Right atrium auricular region (tissue), 2 donors: ENCODE measurements around the gene BOD1L2. TPM values are rescaled to one million over a fixed set of nuclear protein-coding genes. Genes with fewer than 3 reads are reported as not detected.

Experiments used
- DNase-seq: peaks from one replicate; pipeline ENCODE4 v3.0.0-alpha.2; 2019; ENCODE audit warnings: low spot score
- H3K27ac ChIP-seq, 2 donors: fragments of 200-600 bp; sonication (generic); 1 replicate in 1 of 2; 2 replicates in 1 of 2; pipeline ENCODE4 v1.5.1; 2016 to 2019
- H3K27me3 ChIP-seq, 2 donors: fragments of 200-600 bp; sonication (generic); one replicate each; pipeline versions ENCODE4 v1.5.1 to v1.6.0; 2017 to 2019
- H3K36me3 ChIP-seq: fragments of 200-600 bp; sonication (generic); one replicate; pipeline ENCODE4 v1.5.1; 2016
- H3K4me1 ChIP-seq, 2 donors: fragments of 200-600 bp; sonication (generic); one replicate each; pipeline versions ENCODE4 v1.5.1 to v1.6.0; 2017 to 2019
- H3K4me3 ChIP-seq, 2 donors: fragments of 200-600 bp; sonication (generic); 1 replicate in 1 of 2; 2 replicates in 1 of 2; pipeline ENCODE4 v1.5.1; 2017 to 2019; ENCODE audit warnings: mild to moderate bottlenecking in 1 of 2, moderate library complexity in 1 of 2
- H3K9me3 ChIP-seq, 2 donors: fragments of 200-600 bp; sonication (generic); one replicate each; pipeline ENCODE4 v1.5.1; 2019
- total RNA-seq, 2 donors: library from RNA; depleted of rRNA; stranded (reverse); fragments of >200 nt; gene quantifications; one replicate each; pipeline ENCODE4 v1.1.0, GENCODE V29; 2016
- TF ChIP-seq, protein P1 (sequence below), 2 donors: fragments of 200-600 bp; sonication (generic); IDR thresholded peaks; one replicate each; pipeline ENCODE4 v1.5.1; 2019; ENCODE audit warnings: antibody characterized with exemption in 2 of 2

The BOD1L2 gene
- total RNA-seq, 2 donors from 2014 or later = not detected

GRCh38 chr18:57142324-57142723, 4.6 kb upstream of the BOD1L2 start:
- H3K27me3 ChIP-seq = no peaks in the 10 kb centered on the region
- DNase-seq = no peak
- H3K36me3 ChIP-seq = no peaks in the 10 kb centered on the region
- H3K4me3 ChIP-seq = no peak overlapping the region
- H3K27ac ChIP-seq = no peak overlapping the region
- TF ChIP-seq, protein P1, sequence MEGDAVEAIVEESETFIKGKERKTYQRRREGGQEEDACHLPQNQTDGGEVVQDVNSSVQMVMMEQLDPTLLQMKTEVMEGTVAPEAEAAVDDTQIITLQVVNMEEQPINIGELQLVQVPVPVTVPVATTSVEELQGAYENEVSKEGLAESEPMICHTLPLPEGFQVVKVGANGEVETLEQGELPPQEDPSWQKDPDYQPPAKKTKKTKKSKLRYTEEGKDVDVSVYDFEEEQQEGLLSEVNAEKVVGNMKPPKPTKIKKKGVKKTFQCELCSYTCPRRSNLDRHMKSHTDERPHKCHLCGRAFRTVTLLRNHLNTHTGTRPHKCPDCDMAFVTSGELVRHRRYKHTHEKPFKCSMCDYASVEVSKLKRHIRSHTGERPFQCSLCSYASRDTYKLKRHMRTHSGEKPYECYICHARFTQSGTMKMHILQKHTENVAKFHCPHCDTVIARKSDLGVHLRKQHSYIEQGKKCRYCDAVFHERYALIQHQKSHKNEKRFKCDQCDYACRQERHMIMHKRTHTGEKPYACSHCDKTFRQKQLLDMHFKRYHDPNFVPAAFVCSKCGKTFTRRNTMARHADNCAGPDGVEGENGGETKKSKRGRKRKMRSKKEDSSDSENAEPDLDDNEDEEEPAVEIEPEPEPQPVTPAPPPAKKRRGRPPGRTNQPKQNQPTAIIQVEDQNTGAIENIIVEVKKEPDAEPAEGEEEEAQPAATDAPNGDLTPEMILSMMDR (IDR thresholded peaks at IDR 0.05) = no peak
- H3K9me3 ChIP-seq = no peaks in the 10 kb centered on the region
- H3K4me1 ChIP-seq = no peaks in the 10 kb centered on the region

GRCh38 chr18:57143265-57143664, 3.6 kb upstream of the BOD1L2 start:
- Histone ChIP-seq H3K4me1 (no peaks in the 10 kb centered on the region), H3K27me3 (no peaks in the 10 kb centered on the region), H3K27ac (no peak overlapping the region), H3K9me3 (no peaks in the 10 kb centered on the region), H3K36me3 (no peaks in the 10 kb centered on the region), H3K4me3 (no peak overlapping the region)
- DNase-seq = no peak
- TF ChIP-seq, protein P1 (IDR thresholded peaks at IDR 0.05) = no peak

DNA sequence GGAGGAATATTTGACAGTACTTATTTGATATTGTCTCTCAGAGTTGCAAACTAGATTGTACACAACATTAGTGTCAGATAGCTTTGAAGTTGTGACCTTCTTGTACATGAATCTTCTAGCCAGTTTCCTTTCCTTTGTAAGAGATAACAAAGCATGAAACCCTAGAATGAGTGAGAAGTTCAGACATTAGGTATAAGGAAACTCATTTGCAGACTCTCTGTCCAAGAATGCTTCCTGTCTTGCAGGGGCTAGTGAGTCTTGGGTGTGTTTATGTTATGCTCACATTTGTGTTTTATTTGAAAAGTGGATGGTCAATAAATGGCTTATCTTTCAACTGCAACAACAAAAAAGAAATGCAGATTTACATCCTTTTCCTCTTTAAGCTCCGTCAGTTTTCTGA, 1.4 kb downstream of the BOD1L2 start:
- no peak for DNase-seq
- Histone ChIP-seq H3K4me3 (no peak overlapping the region), H3K27me3 (no peaks in the 10 kb centered on the region), H3K4me1 (no peaks in the 10 kb centered on the region), H3K36me3 (no peaks in the 10 kb centered on the region), H3K9me3 (no peaks in the 10 kb centered on the region), H3K27ac (no peak overlapping the region)
- TF ChIP-seq, protein P1 (IDR thresholded peaks at IDR 0.05) = no peak

GRCh38 chr18:57149051-57149450, 2.2 kb downstream of the BOD1L2 start:
- Histone ChIP-seq H3K4me1 (no peaks in the 10 kb centered on the region), H3K27me3 (no peaks in the 10 kb centered on the region), H3K27ac (no peak overlapping the region), H3K4me3 (no peak overlapping the region), H3K36me3 (no peaks in the 10 kb centered on the region), H3K9me3 (no peaks in the 10 kb centered on the region)
- no peak for DNase-seq
- TF ChIP-seq, protein P1 (IDR thresholded peaks at IDR 0.05) = no peak

DNA sequence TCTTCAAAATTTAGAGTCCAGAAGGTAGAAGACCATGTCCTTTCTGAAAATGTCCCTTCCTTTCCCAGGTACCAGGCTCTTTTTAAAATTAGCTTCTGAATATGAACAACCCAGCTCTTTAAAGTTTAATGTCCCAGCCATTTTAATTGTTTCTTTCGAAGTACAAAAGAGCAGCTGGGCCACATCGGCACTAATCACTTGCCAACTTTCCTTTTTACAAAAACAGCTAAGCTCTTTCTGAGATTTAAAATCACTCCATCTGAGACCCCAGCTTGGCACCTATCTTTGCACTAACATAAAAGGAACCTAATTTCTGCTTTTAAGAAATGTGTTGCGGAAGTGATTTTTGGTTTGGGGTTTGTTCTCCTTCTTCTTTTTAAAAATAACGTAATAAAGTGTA, 2.6 kb downstream of the BOD1L2 start:
- no peak overlapping the region for H3K27ac ChIP-seq
- no peak for DNase-seq
- no peaks in the 10 kb centered on the region for H3K36me3 ChIP-seq
- H3K4me3 ChIP-seq = no peak overlapping the region
- no peaks in the 10 kb centered on the region for H3K27me3 ChIP-seq
- TF ChIP-seq, protein P1 (IDR thresholded peaks at IDR 0.05) = no peak
- no peaks in the 10 kb centered on the region for H3K4me1 ChIP-seq
- H3K9me3 ChIP-seq = no peaks in the 10 kb centered on the region

DNA sequence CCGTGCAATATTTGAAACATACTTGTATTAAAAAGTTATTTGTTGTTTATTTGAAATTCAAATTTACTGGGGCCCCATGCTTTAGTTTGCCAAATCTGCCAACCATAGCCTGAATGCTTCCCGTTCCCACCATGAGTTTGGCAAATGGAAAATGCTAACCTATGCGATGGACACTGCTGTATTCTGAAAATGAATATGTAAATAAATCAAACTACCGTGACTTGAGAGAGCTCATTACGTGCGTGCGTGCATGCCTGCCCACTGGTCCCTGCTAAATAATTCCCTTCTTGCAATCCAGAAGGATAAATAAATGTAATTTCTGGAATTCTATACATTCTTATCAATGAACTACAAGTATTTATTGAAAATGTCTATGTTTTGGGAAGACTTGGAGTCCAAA, 3.2 kb downstream of the BOD1L2 start:
- DNase-seq = no peak
- no peaks in the 10 kb centered on the region for H3K27me3 ChIP-seq
- TF ChIP-seq, protein P1 (IDR thresholded peaks at IDR 0.05) = no peak
- no peaks in the 10 kb centered on the region for H3K9me3 ChIP-seq
- no peaks in the 10 kb centered on the region for H3K4me1 ChIP-seq
- H3K27ac ChIP-seq = no peak overlapping the region
- H3K4me3 ChIP-seq = no peak overlapping the region
- no peaks in the 10 kb centered on the region for H3K36me3 ChIP-seq
